Endothelial cell of umbilical vein (primary cell): ENCODE data around the gene BLOC1S1. TPM values are rescaled to one million over a fixed set of nuclear protein-coding genes. Genes with fewer than 3 reads are reported as not detected.

Experiments
- BruUV-seq: library from RNA; stranded (reverse); fragments of 400-500 nt; replicated peaks from 2 replicates; lab custom pipeline; 2021; lab: Mats Ljungman, UMichigan
- CTCF ChIA-PET: fragments of 300-600, 350-600 bp; sonication (Branson Sonifier 250); formaldehyde crosslinking; loops from one replicate; lab custom pipeline; 2021; ENCODE audit warnings: antibody characterized with exemption, inconsistent platforms; lab: Charles Lee
- POLR2A ChIA-PET: fragments of 300-600, 350-600 bp; sonication (Branson Sonifier 250); formaldehyde crosslinking; loops from one replicate; lab custom pipeline; 2021; ENCODE audit warnings: antibody characterized with exemption, inconsistent platforms; lab: Charles Lee
- DNase-seq: peaks from one replicate; pipeline ENCODE4 v3.0.0-alpha.2; 2011; ENCODE audit warnings: low read depth, low spot score
- FAIRE-seq: peaks from 2 replicates; lab custom pipeline; 2011; peaks lifted over from hg19 to GRCh38; lab: Jason Lieb, UNC
- H2AFZ ChIP-seq: 2 replicates; pipeline ENCODE4 v1.6.0; 2012; ENCODE audit warnings: low read depth, low read length, control low read depth, inconsistent platforms
- H3K27ac ChIP-seq: 2 replicates; pipeline ENCODE4 v1.5.1; 2011; ENCODE audit warnings: low read depth, mild to moderate bottlenecking, control low read depth, low read length, moderate library complexity; ENCODE audit not compliant: insufficient read depth
- H3K27me3 ChIP-seq, 2 experiments: 2 replicates each; pipeline versions ENCODE4 v1.6.0 to v1.6.1; 2011; ENCODE audit warnings: low read length in 2 of 2, mixed read lengths in 1 of 2; ENCODE audit not compliant: control insufficient read depth in 2 of 2, insufficient read depth in 2 of 2
- H3K36me3 ChIP-seq, 2 experiments: 2 replicates in 1 of 2; 3 replicates in 1 of 2; pipeline ENCODE4 v1.5.1; 2011; ENCODE audit warnings: low read length in 2 of 2, mild to moderate bottlenecking in 1 of 2, moderate library complexity in 1 of 2; ENCODE audit not compliant: control insufficient read depth in 2 of 2, insufficient read depth in 2 of 2; ENCODE audit errors: extremely low read depth in 1 of 2
- H3K4me1 ChIP-seq: 3 replicates; pipeline ENCODE4 v1.5.1; 2011; ENCODE audit warnings: mild to moderate bottlenecking, low read length; ENCODE audit not compliant: control insufficient read depth, insufficient read depth; ENCODE audit errors: extremely low read depth
- H3K4me2 ChIP-seq: 2 replicates; pipeline ENCODE4 v1.6.1; 2011; ENCODE audit warnings: low read length, control low read depth, mixed read lengths; ENCODE audit not compliant: insufficient read depth
- H3K4me3 ChIP-seq, 3 experiments: fragments of 200-600 bp in 1 of 3; sonication (generic), shearing (Covaris generic) in 1 of 3; replicated peaks in 1 of 3; 2 replicates each; pipeline ENCODE4 v1.5.1; 2011 to 2016; ENCODE audit warnings: control low read depth in 3 of 3, low read length in 3 of 3, mild to moderate bottlenecking in 2 of 3, inconsistent platforms in 1 of 3, low read depth in 1 of 3, moderate library complexity in 1 of 3; ENCODE audit not compliant: insufficient read depth in 1 of 3
- H3K79me2 ChIP-seq: 2 replicates; pipeline ENCODE4 v1.6.0; 2012; ENCODE audit warnings: low read length, inconsistent platforms; ENCODE audit not compliant: control insufficient read depth, insufficient read depth
- H3K9ac ChIP-seq: replicated peaks from 2 replicates; pipeline ENCODE3; 2011; ENCODE audit warnings: low read length, control low read depth; ENCODE audit not compliant: insufficient read depth; ENCODE audit errors: extremely low read depth
- H3K9me1 ChIP-seq: replicated peaks from 3 replicates; pipeline ENCODE4 v1.6.0; 2011; ENCODE audit warnings: mild to moderate bottlenecking, low read length; ENCODE audit not compliant: control insufficient read depth, insufficient read depth; ENCODE audit errors: extremely low read depth
- H3K9me3 ChIP-seq: replicated peaks from 2 replicates; pipeline ENCODE4 v1.5.1; 2012; ENCODE audit warnings: low read length, inconsistent platforms; ENCODE audit not compliant: control insufficient read depth, insufficient read depth
- H4K20me1 ChIP-seq: replicated peaks from 2 replicates; pipeline ENCODE3; 2011; ENCODE audit warnings: mild to moderate bottlenecking, low read length; ENCODE audit not compliant: control insufficient read depth, insufficient read depth; ENCODE audit errors: extremely low read depth
- FOS ChIP-seq: IDR thresholded peaks from 2 replicates; pipeline ENCODE4 v1.6.1; 2011; ENCODE audit warnings: mild to moderate bottlenecking, low read length, moderate library complexity, borderline replicate concordance; ENCODE audit not compliant: insufficient read depth
- POLR2A ChIP-seq: IDR thresholded peaks from 2 replicates; pipeline ENCODE4 v1.6.1; 2012; ENCODE audit warnings: low read depth, mild to moderate bottlenecking, control low read depth, low read length
- POLR2AphosphoS5 ChIP-seq: IDR thresholded peaks from 2 replicates; pipeline ENCODE4 v1.6.1; 2012; ENCODE audit warnings: low read depth, mild to moderate bottlenecking, control low read depth, low read length, moderate library complexity; ENCODE audit not compliant: insufficient read depth
- dilution Hi-C: fragments of 300-500 bp; cut with MboI; formaldehyde crosslinking; loops from one replicate; pipeline ENCODE4 v1.15.0; 2019; ENCODE audit warnings: low sequenced_read_pairs; ENCODE audit not compliant: extremely low pct_ligation_motif_present
- intact Hi-C: fragments of 100-400 bp; cut with micrococcal nuclease; formaldehyde crosslinking; loops from one replicate; pipeline ENCODE4 v1.10.0; 2022
- polyA plus RNA-seq, 4 experiments: library from polyadenylated mRNA; depleted of rRNA in 3 of 4; stranded (reverse) in 3 of 4; unstranded in 1 of 4; fragments of >200 nt; gene quantifications; 2 replicates each; pipeline versions ENCODE4 v1.2.1 to v1.2.3, GENCODE V29; 2011 to 2012; ENCODE audit warnings: missing spikeins in 1 of 4
- total RNA-seq: library from RNA; stranded (reverse); gene quantifications from 2 replicates; pipeline ENCODE4 v1.2.3, GENCODE V29; 2021
- TF ChIP-seq, protein P1 (sequence below), 2 donors: IDR thresholded peaks; 1 replicate in 1 of 2; 2 replicates in 1 of 2; pipeline ENCODE4 v1.5.1; 2011; ENCODE audit warnings: low read length in 2 of 2, mild to moderate bottlenecking in 2 of 2, moderate library complexity in 2 of 2, control low read depth in 1 of 2, inconsistent platforms in 1 of 2, low read depth in 1 of 2; ENCODE audit not compliant: insufficient read depth in 1 of 2; ENCODE audit errors: extremely low read depth in 1 of 2

Gene BLOC1S1
- total and polyA plus RNA-seq, 2 donors (not counting 3 experiments of a cell fraction or from before 2014, with no cell fraction given) = 84.1 to 192 TPM

DNA sequence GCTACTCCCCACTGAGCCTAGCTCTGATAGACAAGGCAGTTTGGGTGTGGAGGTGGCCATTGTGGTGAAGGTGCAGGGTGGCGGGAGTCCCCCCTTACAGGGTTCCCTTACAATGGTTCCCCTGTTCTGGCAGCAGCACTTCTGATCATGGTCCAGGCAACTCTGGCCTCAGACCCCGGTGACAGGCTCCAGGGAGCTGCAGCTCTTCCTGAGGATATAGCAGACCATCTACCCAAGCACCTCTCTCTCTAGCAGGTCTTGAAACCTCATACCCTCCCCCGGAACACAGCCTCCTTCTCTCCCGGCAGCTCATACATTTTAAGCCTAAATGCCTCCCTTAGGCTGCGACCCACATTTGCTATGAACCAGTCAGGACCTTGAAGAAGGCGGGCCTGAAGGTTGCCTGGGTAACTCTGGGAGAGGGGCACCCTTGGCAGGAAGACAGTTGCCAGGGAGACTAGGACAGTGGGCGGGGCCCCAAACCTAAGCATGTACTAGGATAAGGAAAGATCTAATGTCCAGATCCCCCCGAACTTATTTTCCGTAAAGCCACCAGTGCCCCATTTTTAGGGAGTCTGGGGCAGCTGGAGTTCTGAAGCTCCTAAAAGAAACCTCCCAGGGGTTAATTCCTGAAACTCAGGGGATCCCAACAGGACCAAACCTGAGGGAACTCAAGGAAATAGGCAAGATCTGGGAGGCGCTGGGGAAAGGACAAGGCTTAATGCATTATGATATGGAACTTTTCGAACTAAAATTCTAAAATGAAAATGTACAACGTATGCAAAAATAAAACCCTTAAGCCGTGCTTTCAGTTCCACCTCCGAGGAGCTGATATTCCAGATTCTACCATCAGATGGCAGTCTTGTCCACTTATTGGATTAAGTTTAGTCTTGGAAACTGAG, 22.5 kb downstream of the BLOC1S1 start:
- Histone ChIP-seq H4K20me1 (no peaks in the 10 kb centered on the region), H3K79me2 (no peaks in the 10 kb centered on the region), H3K4me1 (peaks cover 14% of the 10 kb centered on the region), H3K27me3 (no peaks in the 10 kb centered on the region), H3K9me1 (no peaks in the 10 kb centered on the region), H3K4me3 (peak overlapping the region; percentile 57 to 91 (median 83)), H3K9me3 (no peaks in the 10 kb centered on the region), H3K36me3 (no peaks in the 10 kb centered on the region), H3K4me2 (peak overlapping the region; percentile 99), H3K9ac (peak overlapping the region; percentile 49), H2AFZ (peak overlapping the region; percentile 95), H3K27ac (no peak overlapping the region)
- no TSS peak for BruUV-seq
- dilution Hi-C loops = no loop called here
- DNase-seq = peak; percentile 90
- TF ChIP-seq FOS = no peak
- TF ChIP-seq, protein P1, sequence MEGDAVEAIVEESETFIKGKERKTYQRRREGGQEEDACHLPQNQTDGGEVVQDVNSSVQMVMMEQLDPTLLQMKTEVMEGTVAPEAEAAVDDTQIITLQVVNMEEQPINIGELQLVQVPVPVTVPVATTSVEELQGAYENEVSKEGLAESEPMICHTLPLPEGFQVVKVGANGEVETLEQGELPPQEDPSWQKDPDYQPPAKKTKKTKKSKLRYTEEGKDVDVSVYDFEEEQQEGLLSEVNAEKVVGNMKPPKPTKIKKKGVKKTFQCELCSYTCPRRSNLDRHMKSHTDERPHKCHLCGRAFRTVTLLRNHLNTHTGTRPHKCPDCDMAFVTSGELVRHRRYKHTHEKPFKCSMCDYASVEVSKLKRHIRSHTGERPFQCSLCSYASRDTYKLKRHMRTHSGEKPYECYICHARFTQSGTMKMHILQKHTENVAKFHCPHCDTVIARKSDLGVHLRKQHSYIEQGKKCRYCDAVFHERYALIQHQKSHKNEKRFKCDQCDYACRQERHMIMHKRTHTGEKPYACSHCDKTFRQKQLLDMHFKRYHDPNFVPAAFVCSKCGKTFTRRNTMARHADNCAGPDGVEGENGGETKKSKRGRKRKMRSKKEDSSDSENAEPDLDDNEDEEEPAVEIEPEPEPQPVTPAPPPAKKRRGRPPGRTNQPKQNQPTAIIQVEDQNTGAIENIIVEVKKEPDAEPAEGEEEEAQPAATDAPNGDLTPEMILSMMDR (IDR thresholded peaks at IDR 0.05; ENCODE audit: extremely low read depth in 1 of 2, insufficient read depth in 1 of 2, low read depth in 1 of 2, low read length in 2 of 2) = peak; percentile 54 to 79
- TF ChIP-seq POLR2AphosphoS5 = no peak
- no peak for TF ChIP-seq POLR2A
- intact Hi-C loops = loop anchor here (1.0 to 5.0 kb wide), 8 partner anchors 59 to 894 kb away; partner anchors contain the start of genes ORMDL2, PA2G4, RPS26 and SARNP
- POLR2A ChIA-PET = interaction anchor here (0.5 to 0.9 kb wide), 2 partner anchors 9 to 425 kb away, joined by 4 to 6 read pairs; partner anchors contain the start of gene CD63
- CTCF ChIA-PET = interaction anchor here (0.5 to 8.2 kb wide), 60 partner anchors 9 to 484 kb away, joined by 3 to 151 read pairs (median 5); partner anchors contain the start of genes BLOC1S1, CD63, DNAJC14 and ESYT1
- FAIRE-seq = peak; percentile 94
